ENCODE measurements around the gene SH2D2A. TPM values are rescaled to one million over a fixed set of nuclear protein-coding genes. Genes with fewer than 3 reads are reported as not detected.

The SH2D2A gene
- total and polyA plus RNA-seq, 2 donors (not counting 3 experiments of a cell fraction or from before 2014, with no cell fraction given) = 0.92 to 1.1 TPM

DNA sequence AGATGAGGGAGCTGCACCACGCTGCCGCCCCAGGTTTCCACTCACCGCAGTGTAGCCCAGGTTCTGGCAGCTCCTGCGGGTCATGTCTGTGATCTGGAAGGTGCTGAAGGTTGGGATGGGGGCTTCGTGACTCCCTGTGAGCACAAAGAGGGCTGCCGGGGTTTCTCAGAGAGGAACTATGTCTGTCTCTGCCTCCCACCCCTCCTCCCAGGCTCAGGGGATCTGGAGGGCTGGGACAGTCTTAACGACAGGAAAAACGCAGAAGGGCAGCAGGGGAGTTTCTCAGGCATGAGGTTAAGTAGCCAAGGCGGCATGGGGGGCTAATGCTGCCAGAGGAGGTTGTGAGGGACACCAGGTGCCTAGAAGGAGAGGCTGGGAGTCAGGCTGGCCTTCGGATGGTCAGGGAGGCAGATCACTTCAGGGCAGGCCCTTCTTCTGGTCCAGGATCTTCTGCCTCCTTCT is 656 bp downstream of the SH2D2A start:
- ChIA-PET POLR2A (no interaction called here), CTCF (interaction anchor here (0.7 to 5.0 kb wide), 8 partner anchors 10 to 126 kb away, joined by 3 to 67 read pairs (median 4); partner anchors contain the start of genes INSRR and NTRK1)
- H2AFZ ChIP-seq (ENCODE audit: low read depth, low read length) = no peak overlapping the region
- H3K9me1 ChIP-seq (replicated peaks; ENCODE audit: control insufficient read depth, extremely low read depth, insufficient read depth, low read length) = no peaks in the 10 kb centered on the region
- no peak overlapping the region for H3K9ac ChIP-seq (replicated peaks; ENCODE audit: extremely low read depth, insufficient read depth, low read length)
- H3K4me1 ChIP-seq (ENCODE audit: control insufficient read depth, extremely low read depth, insufficient read depth, low read length) = peaks cover 33% of the 10 kb centered on the region
- H3K9me3 ChIP-seq (replicated peaks; ENCODE audit: control insufficient read depth, insufficient read depth, low read length) = no peaks in the 10 kb centered on the region
- dilution Hi-C loops (cut with MboI; ENCODE audit: extremely low pct_ligation_motif_present, low sequenced_read_pairs) = no loop called here
- no peak for DNase-seq (ENCODE audit: low read depth, low spot score)
- intact Hi-C loops (cut with micrococcal nuclease) = loop anchor here (1.0 kb wide), 1 partner anchor 44 kb away; the partner anchor contains the start of gene NTRK1
- no peaks in the 10 kb centered on the region for H3K27me3 ChIP-seq (ENCODE audit: control insufficient read depth in 2 of 2, insufficient read depth in 2 of 2, low read length in 2 of 2)
- no peaks in the 10 kb centered on the region for H4K20me1 ChIP-seq (replicated peaks; ENCODE audit: control insufficient read depth, extremely low read depth, insufficient read depth, low read length)
- no peaks in the 10 kb centered on the region for H3K79me2 ChIP-seq (ENCODE audit: control insufficient read depth, insufficient read depth, low read length)
- FAIRE-seq = no peak
- TF ChIP-seq POLR2AphosphoS5 (IDR thresholded peaks at IDR 0.05; ENCODE audit: insufficient read depth, low read depth, low read length) = no peak
- TF ChIP-seq, protein P1, sequence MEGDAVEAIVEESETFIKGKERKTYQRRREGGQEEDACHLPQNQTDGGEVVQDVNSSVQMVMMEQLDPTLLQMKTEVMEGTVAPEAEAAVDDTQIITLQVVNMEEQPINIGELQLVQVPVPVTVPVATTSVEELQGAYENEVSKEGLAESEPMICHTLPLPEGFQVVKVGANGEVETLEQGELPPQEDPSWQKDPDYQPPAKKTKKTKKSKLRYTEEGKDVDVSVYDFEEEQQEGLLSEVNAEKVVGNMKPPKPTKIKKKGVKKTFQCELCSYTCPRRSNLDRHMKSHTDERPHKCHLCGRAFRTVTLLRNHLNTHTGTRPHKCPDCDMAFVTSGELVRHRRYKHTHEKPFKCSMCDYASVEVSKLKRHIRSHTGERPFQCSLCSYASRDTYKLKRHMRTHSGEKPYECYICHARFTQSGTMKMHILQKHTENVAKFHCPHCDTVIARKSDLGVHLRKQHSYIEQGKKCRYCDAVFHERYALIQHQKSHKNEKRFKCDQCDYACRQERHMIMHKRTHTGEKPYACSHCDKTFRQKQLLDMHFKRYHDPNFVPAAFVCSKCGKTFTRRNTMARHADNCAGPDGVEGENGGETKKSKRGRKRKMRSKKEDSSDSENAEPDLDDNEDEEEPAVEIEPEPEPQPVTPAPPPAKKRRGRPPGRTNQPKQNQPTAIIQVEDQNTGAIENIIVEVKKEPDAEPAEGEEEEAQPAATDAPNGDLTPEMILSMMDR (IDR thresholded peaks at IDR 0.05; ENCODE audit: extremely low read depth in 1 of 2, insufficient read depth in 1 of 2, low read depth in 1 of 2, low read length in 2 of 2) = no peak
- TF ChIP-seq FOS (IDR thresholded peaks at IDR 0.05; ENCODE audit: borderline replicate concordance, insufficient read depth, low read length) = no peak
- TF ChIP-seq, protein P2, sequence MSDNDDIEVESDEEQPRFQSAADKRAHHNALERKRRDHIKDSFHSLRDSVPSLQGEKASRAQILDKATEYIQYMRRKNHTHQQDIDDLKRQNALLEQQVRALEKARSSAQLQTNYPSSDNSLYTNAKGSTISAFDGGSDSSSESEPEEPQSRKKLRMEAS (IDR thresholded peaks at IDR 0.05; ENCODE audit: insufficient read depth, insufficient read length) = no peak
- TF ChIP-seq POLR2A (IDR thresholded peaks at IDR 0.05; ENCODE audit: low read depth, low read length) = no peak
- TF ChIP-seq GATA2 (IDR thresholded peaks at IDR 0.05; ENCODE audit: insufficient read depth, insufficient read length, low read depth, low read length) = no peak
- no peak for TF ChIP-seq MYC (IDR thresholded peaks at IDR 0.05; ENCODE audit: low read depth, low read length)
- TF ChIP-seq EZH2 (IDR thresholded peaks at IDR 0.05; ENCODE audit: borderline replicate concordance, low read depth, low read length, severe bottlenecking) = no peak
- TF ChIP-seq JUN (IDR thresholded peaks at IDR 0.05; ENCODE audit: borderline replicate concordance, insufficient read depth, insufficient read length, low read depth) = no peak
- H3K27ac ChIP-seq (ENCODE audit: insufficient read depth, low read depth, low read length) = no peak overlapping the region
- H3K4me3 ChIP-seq (replicated peaks in 1 of 3; ENCODE audit: insufficient read depth in 1 of 3, low read depth in 1 of 3, low read length in 3 of 3) = no peak overlapping the region
- no peak overlapping the region for H3K4me2 ChIP-seq (ENCODE audit: insufficient read depth, low read length)
- no TSS peak for BruUV-seq (replicated peaks)
- no peaks in the 10 kb centered on the region for H3K36me3 ChIP-seq (ENCODE audit: control insufficient read depth in 2 of 2, extremely low read depth in 1 of 2, insufficient read depth in 2 of 2, low read length in 2 of 2)

All from endothelial cell of umbilical vein (primary cell).